OCI-LY3 (cell line): ENCODE results near the gene KLRG1.

Experiments used
- CTCF ChIP-seq: fragments of 200-600, 300-600 bp; sonication (generic); IDR thresholded peaks from 2 replicates; pipeline ENCODE4 v1.5.1; 2014; ENCODE audit warnings: antibody characterized with exemption, low read length, low read depth
- EZH2phosphoT487 ChIP-seq: fragments of 200-600 bp; shearing (Covaris generic); IDR thresholded peaks from 2 replicates; pipeline ENCODE4 v1.6.1; 2018; ENCODE audit warnings: antibody characterized with exemption, mixed run types, low read depth

DNA sequence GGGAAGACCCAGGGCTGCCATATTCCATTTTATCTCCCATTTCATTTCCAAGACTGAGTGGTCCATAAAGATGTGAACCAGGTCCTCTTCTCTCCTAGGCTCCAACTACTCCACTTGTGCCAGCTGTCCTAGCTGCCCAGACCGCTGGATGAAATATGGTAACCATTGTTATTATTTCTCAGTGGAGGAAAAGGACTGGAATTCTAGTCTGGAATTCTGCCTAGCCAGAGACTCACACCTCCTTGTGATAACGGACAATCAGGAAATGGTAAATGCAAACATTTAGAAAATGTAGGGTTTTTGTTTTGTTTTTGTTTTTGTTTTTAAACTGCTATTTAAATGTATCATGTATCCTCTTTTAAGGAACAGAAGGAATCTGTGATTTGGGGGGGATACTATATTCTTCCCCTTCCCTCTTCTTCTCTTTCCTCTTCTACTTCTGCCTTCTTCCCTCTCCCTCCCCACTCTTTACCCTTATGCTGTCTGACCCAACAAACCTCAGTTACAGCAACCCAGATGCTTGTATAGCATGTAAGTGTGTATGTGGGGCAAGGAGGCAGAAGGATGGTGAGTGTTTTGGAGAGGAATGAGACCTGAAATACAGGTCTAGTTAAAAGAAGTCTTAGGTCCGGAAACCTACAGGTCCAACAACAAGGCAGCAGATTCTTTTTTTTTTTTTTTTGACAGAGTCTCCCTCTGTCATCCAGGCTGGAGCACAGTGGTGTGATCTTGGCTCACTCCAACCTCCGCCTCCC lies 5.9 kb downstream of the KLRG1 start:
- TF ChIP-seq CTCF (no peak), EZH2phosphoT487 (no peak)
